Choroid plexus epithelial cell (primary cell): Measurements from ENCODE around the gene KDM5B.
"Not testable (repeated sequence)": the region's sequence is repeated elsewhere in the genome, so short reads cannot be mapped to it uniquely, and the experiment has no call there.

Source experiments
- DNase-seq: peaks from one replicate; pipeline ENCODE4 v3.0.0-alpha.2; 2010; ENCODE audit warnings: low read depth
- H3K4me3 ChIP-seq: 2 replicates; pipeline ENCODE4 v1.5.1; 2011; ENCODE audit warnings: low read depth, mild to moderate bottlenecking, control low read depth, low read length, moderate library complexity
- TF ChIP-seq, protein P1 (sequence below): conservative IDR thresholded peaks from 2 replicates; pipeline ENCODE4 v1.5.1; 2011; ENCODE audit warnings: low read depth, mild to moderate bottlenecking, control low read depth, inconsistent platforms, low read length, moderate library complexity

Gene KDM5B

DNA sequence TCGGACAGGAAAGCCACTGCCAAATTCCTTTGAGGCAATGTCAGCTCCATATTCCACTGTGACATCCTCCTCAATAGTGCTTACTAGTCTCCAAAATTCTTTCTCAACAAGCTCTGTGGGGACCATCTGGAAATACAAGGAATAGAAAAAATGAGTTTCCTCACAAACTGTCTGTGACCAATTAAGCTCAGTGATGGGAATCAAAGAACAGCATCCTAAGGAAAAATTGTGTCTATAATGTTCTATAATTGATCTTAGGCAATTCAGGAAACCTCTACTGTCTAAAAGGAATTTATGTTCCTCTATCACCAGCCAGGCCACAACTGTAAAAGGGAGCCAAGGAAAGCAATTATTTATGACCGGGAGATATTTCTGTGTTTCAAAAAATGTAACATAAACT is 51.8 kb downstream of the KDM5B start:
- TF ChIP-seq, protein P1, sequence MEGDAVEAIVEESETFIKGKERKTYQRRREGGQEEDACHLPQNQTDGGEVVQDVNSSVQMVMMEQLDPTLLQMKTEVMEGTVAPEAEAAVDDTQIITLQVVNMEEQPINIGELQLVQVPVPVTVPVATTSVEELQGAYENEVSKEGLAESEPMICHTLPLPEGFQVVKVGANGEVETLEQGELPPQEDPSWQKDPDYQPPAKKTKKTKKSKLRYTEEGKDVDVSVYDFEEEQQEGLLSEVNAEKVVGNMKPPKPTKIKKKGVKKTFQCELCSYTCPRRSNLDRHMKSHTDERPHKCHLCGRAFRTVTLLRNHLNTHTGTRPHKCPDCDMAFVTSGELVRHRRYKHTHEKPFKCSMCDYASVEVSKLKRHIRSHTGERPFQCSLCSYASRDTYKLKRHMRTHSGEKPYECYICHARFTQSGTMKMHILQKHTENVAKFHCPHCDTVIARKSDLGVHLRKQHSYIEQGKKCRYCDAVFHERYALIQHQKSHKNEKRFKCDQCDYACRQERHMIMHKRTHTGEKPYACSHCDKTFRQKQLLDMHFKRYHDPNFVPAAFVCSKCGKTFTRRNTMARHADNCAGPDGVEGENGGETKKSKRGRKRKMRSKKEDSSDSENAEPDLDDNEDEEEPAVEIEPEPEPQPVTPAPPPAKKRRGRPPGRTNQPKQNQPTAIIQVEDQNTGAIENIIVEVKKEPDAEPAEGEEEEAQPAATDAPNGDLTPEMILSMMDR, result no peak
- DNase-seq, result no peak
- no peak overlapping the region for H3K4me3 ChIP-seq

DNA sequence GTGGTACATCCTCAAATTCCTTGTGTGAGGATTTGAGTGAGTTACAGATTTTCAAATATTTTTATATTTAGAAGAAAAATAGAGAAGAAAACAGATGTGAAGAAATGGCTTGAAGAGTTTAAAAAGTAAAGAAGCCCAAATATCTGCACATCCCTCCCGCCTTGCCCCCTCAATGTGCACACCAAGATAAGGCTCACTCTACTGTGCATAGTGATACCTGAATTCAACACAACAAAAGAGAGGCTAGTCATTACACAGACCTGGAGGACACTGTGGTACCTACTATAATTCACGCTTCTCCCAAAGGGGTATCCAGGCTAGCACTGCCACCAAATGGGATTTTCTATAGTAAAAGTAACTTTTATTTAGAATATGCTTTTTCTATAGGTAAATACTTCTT is 53.9 kb downstream of the KDM5B start:
- no peak for DNase-seq
- TF ChIP-seq, protein P1, result no peak
- H3K4me3 ChIP-seq, result no peak overlapping the region

DNA sequence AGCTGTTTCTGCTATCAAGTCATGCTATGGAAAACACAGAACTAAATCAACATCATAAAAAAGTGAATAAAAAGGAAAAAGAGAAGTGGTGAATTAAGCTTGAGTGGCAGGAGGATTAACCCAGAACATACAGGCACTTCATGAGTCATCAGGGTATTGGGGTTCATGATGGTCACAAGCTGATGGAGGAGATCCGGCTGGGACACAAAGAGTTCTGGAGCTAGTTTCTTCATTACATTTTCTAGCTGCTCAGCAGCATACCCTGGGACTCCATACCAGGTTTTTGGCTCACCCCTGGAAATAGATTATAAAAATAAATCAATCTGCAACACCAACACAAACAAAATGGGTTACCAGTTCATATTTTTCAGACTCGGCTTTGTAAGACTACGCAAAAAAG is 55.4 kb downstream of the KDM5B start:
- no peak overlapping the region for H3K4me3 ChIP-seq
- TF ChIP-seq, protein P1, result no peak
- DNase-seq, result no peak

DNA sequence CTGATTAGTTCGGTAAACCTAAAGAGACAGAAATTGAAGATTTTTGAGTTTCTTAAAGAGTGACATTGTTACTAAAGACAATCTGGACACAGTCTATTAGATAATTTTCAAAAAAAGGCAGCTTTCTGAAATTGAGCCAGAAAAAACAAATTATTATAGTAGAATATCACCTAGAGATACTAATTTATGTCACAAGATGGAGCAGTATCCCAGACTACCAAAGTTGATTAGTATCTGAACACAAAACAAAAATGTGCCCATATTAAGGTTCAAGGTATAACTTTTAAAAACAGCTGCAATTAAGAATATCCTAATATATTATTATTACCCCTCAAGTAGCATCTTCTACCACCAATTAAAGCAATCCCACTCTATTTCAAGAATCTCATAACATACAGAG is 57.5 kb downstream of the KDM5B start:
- H3K4me3 ChIP-seq, result no peak overlapping the region
- TF ChIP-seq, protein P1, result no peak
- DNase-seq, result peak; percentile 17

DNA sequence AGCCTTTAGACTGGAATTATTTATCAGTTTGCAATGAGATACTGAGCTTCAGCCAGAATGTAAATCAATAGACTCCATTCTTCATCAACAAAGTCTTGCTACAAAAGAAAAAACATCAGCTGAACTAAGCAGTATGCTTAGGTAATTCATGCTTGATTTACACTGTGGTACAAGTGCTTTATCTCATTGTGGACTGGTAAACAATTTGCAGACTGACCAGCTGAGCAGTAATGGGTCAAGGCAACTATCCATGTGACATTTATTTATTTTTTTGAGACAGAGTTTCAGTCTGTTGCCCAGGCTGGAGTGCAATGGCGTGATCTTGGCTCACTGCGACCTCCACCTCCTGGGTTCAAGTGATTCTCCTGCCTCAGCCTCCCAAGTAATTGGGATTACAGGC is 58.2 kb downstream of the KDM5B start:
- TF ChIP-seq, protein P1, result no peak
- DNase-seq, result no peak
- H3K4me3 ChIP-seq, result no peak overlapping the region

DNA sequence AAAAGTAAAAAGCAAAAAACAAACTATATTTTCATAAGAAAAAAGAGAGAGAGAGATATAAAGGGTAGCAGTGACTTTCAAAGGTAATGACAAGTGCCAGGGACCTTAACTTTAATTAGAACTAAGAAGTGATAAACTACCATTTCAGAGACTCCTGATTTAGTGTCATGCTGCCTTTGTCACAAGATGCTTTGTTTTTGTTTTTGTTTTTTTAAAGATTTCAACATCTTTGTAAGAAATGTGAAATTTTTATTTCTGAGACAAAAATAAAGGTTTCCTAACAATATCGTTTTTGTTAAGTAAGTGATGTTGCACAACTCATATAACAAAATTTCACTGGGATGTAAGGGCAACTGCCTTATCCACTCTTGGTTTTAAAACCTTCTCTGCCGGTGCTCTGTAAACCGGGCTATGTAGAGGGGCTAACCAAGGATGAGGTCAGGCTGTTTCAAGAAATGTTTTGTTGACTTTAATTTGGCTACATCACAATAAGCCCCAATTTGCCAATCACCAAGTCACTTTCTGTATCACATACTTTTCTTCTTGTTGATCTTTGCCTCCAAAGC is 62.8 kb downstream of the KDM5B start:
- DNase-seq, result no peak
- TF ChIP-seq, protein P1, result no peak
- no peak overlapping the region for H3K4me3 ChIP-seq

DNA sequence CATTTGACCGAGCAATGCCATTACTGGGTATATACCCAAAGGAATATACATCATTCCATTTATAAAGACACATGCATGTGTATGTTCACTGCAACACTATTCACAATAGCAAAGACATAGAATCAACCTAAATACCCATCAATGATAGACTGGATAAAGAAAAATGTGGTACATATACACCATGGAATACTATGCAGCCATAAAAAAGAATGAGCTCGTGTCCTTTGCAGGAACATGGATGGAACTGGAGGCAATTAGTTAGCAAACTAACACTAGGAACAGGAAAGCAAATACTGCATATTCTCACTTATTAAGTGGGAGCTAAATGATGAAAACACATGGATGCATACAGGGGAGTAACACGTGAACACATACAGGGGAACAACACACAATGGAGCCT is 63.5 kb downstream of the KDM5B start:
- not testable (repeated sequence) for H3K4me3 ChIP-seq, DNase-seq
